ENCODE measurements around the gene MRM3.

The MRM3 gene

GRCh38 chr17:781805-782731 is at the start of gene MRM3, which contains the start of gene GLOD4:
TSS of gene MRM3 (plus strand) at chr17:782353. CDS start at chr17:782379, 26 bp downstream.
TSS of gene GLOD4 (minus strand) at chr17:782280. CDS start at chr17:782255, 25 bp downstream.
- no peak for TF ChIP-seq CTCF (IDR thresholded peaks at IDR 0.05; ENCODE audit: extremely low read depth, insufficient read depth, missing control alignments)
- peak; percentile 98 for DNase-seq (ENCODE audit: low spot score)
- in situ Hi-C loops (cut with MboI; ENCODE audit: low pct_unique_long_range_greater_than_20kb, low sequenced_read_pairs, unreplicated experiment), result loop anchor here (10.0 kb wide), 1 partner anchor 203 kb away; no protein-coding TSS in a partner anchor

DNA sequence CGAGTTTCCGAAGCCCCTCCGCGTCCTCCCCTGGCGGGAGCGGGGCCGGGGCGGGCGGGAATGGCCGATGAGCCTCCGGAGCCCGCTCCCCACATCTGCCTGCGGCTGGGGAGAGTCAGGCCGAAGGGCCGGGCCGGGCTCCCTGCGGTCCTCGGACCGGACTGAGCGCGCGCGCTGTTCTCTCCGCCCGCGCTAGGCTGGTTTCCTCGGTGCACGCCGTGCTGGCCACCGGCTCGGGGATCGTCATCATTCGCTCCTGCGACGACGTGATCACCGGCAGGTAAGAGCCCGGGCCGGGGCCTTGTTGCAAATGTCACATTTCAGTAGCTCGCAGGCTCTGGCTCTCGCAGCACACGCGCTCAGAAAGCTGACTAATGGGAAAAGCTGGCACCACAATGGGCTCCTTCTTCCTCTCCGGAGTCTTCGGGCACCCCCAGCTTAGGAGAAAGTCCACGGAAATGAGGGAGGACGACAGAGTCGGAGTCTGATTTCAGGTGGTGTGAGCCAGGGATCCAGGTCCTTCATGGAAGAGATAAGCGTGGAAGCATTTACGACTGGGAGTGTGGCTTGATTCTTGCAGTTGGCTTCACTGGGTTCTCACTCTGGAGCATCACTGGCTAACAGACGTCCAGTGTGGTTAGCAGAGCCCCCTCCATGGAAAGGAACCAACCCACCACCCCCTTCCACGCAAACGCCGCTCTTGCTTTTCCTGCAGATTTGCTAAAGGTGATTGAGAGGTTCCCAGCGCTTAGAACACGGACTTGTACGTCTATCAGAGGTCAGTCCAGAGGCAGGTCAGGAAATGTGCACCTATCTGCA is 49.0 kb upstream of the MRM3 start:
- DNase-seq (ENCODE audit: low spot score), result peak; percentile 48
- in situ Hi-C loops (cut with MboI; ENCODE audit: low pct_unique_long_range_greater_than_20kb, low sequenced_read_pairs, unreplicated experiment), result no loop called here
- TF ChIP-seq CTCF (IDR thresholded peaks at IDR 0.05; ENCODE audit: extremely low read depth, insufficient read depth, missing control alignments), result no peak

DNA sequence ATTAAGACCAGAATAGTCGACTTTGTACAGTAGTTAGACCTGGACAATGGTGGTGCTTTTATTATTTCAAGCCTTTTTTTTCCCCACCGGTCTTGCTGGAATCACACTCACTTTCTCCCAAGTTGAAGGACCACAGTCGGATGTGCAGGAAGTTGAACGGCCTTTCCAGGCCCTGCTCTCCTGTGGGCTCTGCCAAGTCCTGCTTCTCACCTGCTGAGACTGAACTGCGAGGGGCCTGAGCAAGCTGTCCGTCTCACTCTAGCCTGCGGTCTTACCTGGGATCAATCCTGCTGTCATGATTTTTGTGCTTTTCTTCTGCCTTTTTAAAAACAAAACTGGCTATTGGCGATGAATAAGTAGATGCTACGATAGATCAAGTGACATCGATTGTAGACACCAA is 48.4 kb upstream of the MRM3 start:
- no peak for DNase-seq (ENCODE audit: low spot score)
- in situ Hi-C loops (cut with MboI; ENCODE audit: low pct_unique_long_range_greater_than_20kb, low sequenced_read_pairs, unreplicated experiment), result no loop called here
- no peak for TF ChIP-seq CTCF (IDR thresholded peaks at IDR 0.05; ENCODE audit: extremely low read depth, insufficient read depth, missing control alignments)

DNA sequence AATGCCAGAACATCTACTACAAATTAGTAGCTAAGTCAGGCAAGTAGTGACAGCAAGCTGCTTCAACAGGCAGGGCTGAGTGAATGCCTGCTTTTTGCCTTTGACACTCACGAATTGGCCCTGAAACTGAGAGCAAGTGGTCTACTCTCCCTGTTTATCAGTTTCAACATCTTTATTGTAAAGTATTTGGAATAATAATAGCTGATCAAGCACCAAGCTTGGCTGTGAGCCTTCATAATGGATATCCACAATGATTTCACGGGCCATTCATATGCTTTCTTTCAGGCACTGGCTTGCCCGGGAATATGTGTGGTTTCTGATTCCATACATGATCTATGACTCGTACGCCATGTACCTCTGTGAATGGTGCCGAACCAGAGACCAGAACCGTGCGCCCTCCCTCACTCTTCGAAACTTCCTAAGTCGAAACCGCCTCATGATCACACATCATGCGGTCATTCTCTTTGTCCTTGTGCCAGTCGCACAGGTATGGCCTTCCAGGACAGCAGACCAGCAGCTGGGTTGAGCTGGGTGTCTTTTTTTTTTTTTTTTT is 44.5 kb upstream of the MRM3 start:
- in situ Hi-C loops (cut with MboI; ENCODE audit: low pct_unique_long_range_greater_than_20kb, low sequenced_read_pairs, unreplicated experiment), result no loop called here
- DNase-seq (ENCODE audit: low spot score), result no peak
- no peak for TF ChIP-seq CTCF (IDR thresholded peaks at IDR 0.05; ENCODE audit: extremely low read depth, insufficient read depth, missing control alignments)

DNA sequence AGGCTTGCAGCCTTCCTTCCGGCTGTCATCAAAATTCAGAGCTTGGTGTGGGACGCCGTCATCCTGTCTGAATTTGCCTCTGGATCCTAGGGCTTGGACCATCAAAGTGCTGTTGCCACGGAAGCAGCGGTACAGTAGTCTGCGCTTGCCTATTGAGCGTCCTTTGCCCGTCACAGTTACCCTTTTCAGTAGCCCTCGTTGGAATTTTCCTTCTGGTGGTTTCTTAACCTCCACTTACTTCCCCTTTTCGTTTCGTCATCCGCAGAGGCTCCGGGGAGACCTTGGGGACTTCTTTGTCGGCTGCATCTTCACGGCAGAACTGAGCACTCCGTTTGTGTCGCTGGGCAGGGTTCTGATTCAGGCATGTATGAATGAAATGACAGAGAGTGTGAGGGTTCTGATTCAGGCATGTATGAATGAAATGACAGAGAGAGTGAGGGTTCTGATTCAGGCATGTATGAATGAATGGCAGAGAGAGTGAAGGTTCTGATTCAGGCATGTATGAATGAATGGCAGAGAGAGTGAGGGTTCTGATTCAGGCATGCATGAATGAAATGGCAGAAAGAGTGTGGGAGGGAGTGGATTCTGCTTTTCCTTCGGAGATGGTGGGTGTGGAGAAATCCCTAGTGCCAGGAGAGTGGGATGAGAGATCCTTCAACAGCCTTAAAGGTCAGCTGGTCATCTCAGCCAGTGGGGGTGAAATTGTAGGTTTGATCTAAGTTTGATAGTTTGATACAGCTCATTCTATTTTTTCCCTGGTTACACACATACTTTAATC is 41.7 kb upstream of the MRM3 start:
- peak; percentile 71 for DNase-seq (ENCODE audit: low spot score)
- TF ChIP-seq CTCF (IDR thresholded peaks at IDR 0.05; ENCODE audit: extremely low read depth, insufficient read depth, missing control alignments), result no peak
- in situ Hi-C loops (cut with MboI; ENCODE audit: low pct_unique_long_range_greater_than_20kb, low sequenced_read_pairs, unreplicated experiment), result no loop called here
